Central memory CD4-positive, alpha-beta T cell (primary cell): Measurements from ENCODE around the gene GARIN5A.

Experiments
- DNase-seq: peaks from one replicate; pipeline ENCODE4 v3.0.0; 2022

GARIN5A gene

DNA sequence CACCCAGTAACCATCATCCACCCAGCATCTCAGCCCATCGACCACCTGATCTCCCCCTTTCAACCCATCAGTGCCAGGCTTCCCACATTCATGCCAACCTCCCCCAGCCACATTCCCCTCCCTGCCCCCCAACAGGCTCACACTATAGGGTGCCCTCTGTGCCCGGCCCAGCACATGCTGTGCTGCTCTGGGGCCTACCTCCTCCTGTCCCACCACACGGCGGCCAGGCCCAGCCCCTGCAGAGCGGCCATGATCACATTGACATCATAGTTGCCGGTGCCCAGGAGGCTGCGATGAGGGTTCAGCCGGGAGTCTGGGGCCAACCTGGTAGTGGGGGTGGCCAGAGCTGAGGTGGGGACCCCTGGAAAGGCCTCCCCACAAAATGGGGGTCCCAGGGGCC is 30.7 kb upstream of the GARIN5A start:
- no peak for DNase-seq

DNA sequence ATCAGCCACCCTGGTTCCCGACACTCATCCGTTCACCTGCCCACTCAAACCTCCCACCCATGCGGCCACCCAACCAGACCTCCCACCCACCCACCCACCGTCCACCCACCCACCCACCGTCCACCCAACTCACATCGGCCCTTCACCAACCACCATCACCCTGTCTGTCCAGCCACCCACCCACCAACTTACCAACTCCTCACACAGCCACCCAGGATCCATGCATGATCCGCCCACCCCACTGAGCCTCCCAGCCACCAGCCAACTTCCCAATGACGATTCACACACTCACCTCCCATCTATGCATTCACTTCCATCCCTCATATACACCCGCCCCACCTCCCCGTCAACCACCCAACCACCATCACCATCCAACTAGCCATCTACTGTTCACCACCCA is 30.1 kb upstream of the GARIN5A start:
- no peak for DNase-seq

GRCh38 chr19:50505856-50506611 is 29.4 kb upstream of the GARIN5A start:
- no peak for DNase-seq

GRCh38 chr19:50501568-50502475 is 25.2 kb upstream of the GARIN5A start:
- DNase-seq: no peak

- DNase-seq: no peak
Measured at GRCh38 chr19:50501186-50501567, 24.5 kb upstream of the GARIN5A start.

DNA sequence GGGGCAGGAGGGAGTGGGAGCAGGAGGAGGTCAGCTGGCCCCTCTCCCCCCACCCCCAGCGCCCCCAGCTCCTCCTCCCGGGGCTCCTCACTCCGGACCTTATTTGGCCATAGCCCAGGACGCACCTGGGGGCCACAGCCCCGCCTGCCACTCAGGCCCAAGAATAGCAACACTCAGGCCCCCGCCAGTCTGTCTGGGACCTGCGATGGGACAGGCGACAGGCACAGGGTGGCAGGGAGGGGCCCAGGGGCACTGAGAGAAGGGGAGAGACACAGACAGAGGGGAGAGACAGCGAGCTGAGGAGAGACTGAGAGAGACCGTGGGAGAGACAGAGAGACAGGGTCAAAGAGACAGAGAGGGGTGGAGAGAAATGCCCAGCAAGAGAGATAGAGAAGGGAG is 24.1 kb upstream of the GARIN5A start:
- no peak for DNase-seq

DNA sequence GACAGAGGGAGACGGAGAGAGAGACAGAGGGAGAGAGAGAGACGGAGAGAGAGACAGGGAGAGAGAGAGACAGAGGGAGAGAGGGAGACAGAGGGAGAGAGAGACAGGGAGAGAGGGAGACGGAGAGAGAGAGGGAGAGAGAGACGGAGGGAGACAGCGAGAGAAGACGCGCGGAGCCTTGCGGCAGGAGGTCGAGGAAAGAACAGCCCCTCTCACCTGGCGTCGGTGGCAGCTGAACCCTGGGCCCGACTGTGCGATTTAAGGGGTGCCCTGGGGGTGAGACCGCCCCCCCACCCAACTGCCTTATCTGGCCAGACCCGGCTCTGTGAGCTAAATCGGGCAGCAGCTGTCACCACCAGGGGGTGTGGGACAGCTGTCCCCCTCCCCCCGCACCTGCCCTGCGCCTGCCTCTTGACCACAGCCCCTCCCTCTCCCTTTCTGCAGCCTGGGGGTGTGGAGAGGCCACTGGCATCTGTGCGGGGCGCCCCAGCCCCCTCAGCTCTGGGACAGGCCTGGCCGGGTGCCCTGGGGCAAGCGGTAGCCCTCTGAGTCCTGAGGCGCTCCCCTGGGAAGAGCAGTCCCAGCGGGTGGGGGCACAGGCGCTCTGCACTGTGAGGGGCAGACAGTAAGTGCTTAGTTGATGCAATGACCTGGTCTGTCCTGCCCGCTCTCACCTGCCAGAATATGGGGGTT is 23.6 kb upstream of the GARIN5A start:
- DNase-seq: no peak

DNA sequence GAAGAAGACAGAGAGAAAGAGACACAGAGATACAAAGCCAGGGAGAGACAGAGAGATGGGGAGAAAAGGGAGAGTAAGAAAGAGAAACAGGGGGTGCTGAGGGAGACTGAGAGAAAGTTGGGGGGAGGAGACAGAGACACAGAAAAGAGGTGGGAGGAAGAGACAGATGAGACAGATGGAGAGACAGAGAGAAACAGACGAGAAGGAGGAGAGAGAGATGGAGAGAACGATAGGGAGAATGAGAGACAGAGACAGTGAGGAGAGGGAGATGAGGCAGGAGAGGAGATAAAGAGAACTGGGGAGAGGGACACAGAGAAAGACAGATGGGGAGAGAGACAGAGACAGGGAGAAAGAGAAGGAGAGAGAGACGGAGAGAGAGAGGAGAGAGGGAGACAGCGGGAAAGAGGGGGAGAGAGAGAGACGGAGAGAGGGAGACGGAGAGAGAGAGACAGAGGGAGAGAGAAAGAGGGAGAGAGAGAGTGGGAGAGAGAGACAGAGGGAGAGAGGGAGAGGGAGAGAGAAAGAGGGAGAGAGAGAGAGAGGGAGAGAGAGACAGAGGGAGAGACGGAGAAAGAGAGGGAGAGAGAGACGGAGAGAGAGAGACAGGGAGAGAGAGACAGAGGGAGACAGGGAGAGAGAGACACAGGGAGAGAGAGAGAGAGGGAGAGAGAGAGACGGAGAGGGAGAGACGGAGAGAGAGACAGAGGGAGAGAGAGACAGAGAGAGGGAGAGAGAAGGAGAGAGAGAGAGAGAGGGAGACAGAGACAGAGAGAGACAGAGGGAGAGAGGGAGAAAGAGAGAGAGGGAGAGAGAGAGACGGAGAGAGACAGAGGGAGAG is 21.8 kb upstream of the GARIN5A start:
- no peak for DNase-seq

GRCh38 chr19:50497022-50497405 is 20.4 kb upstream of the GARIN5A start:
- DNase-seq: no peak

- DNase-seq: no peak
Measured at GRCh38 chr19:50496189-50497021, 19.8 kb upstream of the GARIN5A start.

GRCh38 chr19:50495020-50495531 is 18.4 kb upstream of the GARIN5A start:
- DNase-seq: no peak

- DNase-seq: no peak
Measured at GRCh38 chr19:50494186-50495019, 17.8 kb upstream of the GARIN5A start.

GRCh38 chr19:50493171-50493570 is 16.5 kb upstream of the GARIN5A start:
- no peak for DNase-seq

- DNase-seq: peak; percentile 24
Measured at GRCh38 chr19:50492303-50493052, 15.8 kb upstream of the GARIN5A start.

DNA sequence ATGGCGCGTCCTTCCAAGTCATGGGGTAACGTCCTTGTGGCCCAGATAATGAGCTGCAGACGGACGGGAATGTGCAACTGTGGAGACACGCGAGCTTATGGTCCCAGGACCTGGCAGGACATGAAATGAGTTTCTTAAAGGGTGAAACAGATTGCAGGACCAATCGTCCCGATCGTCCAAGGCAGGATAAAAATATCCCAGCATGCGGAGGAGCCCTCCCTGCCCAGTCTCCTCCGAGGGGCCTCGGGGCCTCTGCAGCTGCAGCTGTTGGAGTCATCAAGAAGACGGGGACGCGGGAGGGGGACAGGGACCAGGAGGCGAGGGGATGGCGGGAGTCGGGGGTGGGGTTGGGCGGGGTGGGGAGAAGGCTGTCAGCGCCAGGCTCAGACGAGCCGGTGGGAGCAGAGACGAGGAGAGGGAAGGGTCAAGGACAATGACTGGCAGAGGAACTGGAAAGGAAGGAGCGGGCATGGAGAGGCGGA is 14.4 kb upstream of the GARIN5A start:
- DNase-seq: no peak

GRCh38 chr19:50490411-50490811 is 13.8 kb upstream of the GARIN5A start:
- DNase-seq: no peak

- DNase-seq: no peak
Measured at GRCh38 chr19:50489461-50490011, 12.9 kb upstream of the GARIN5A start.

DNA sequence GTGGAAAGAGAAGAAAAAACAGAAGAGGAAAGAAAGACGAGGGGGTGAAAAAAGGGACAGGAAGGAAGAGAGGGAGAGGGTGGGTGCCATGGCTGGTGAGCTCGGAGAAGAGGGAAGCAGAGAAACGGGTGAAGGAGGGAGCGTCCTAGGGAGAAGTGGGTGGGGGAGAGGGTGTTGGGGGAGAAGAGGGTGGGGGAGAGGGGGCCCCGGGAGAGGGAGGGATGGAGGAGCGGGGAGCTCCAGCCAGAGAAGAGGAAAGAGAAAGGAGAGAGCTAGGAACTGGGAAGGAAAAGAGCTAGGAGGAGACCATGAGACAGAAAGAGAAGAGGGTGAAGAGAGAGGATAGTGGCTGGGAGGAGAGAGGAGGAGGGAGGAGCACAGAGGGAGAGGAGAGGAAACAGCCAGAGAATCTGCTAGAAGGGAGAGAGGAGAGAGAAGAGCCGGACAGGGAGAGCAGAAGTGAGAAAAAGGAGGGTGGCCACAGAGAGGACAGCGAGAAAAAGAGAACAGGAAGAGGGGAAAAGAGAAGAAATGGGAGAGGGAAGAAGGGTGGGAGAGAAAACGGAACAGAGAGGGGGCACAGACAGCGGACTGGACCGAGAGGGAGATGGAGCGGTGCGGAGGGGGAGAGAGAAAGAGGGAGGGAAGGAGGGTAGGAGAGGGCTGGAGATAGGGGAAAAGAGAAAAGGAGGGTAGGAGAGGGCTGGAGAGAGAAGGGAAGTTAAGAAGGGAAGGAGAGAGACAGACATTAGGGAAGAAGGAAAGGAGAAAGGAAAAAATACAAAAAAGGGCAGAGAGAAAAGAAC is 11.9 kb upstream of the GARIN5A start:
- DNase-seq: no peak
